Body of pancreas (tissue), 4 donors: ENCODE measurements around the gene NUP93.

ENCODE experiments used
- CTCF ChIP-seq, 7 experiments: fragments of 450-650 bp in 4 of 7; fragments of 200-600 bp in 3 of 7; sonication (generic) in 3 of 7; IDR thresholded peaks; one replicate each; pipeline ENCODE4 v1.5.1; 2016 to 2019; ENCODE audit warnings: antibody characterized with exemption in 7 of 7
- POLR2A ChIP-seq, 3 donors: fragments of 450-650 bp; IDR thresholded peaks; one replicate each; pipeline ENCODE4 v1.6.1; 2016; ENCODE audit warnings: antibody characterized with exemption in 3 of 3, mild to moderate bottlenecking in 2 of 3

GRCh38 chr16:56700195-56700594 is 29.7 kb upstream of the NUP93 start:
- TF ChIP-seq POLR2A (IDR thresholded peaks at IDR 0.05) = no peak
- no peak for TF ChIP-seq CTCF (IDR thresholded peaks at IDR 0.05)
